ENCODE measurements around the gene EML4. TPM values are rescaled to one million over a fixed set of nuclear protein-coding genes. Genes with fewer than 3 reads are reported as not detected.

Gene EML4
- total RNA-seq, 1 experiment from 2014 or later: 61.1 TPM

- H3K36me3 ChIP-seq (replicated peaks; ENCODE audit: control insufficient read depth, insufficient read depth, low read length): peaks cover 2% of the 10 kb centered on the region
- no peak for DNase-seq
- H3K27me3 ChIP-seq (ENCODE audit: control insufficient read depth, insufficient read depth, low read length): no peaks in the 10 kb centered on the region
- H3K4me3 ChIP-seq (ENCODE audit: insufficient read depth, low read depth, low read length): no peak overlapping the region
Measured at GRCh38 chr2:42286268-42286946, 117.3 kb downstream of the EML4 start.

- Histone ChIP-seq H3K36me3 (replicated peaks; ENCODE audit: control insufficient read depth, insufficient read depth, low read length) (peaks cover 2% of the 10 kb centered on the region), H3K27me3 (ENCODE audit: control insufficient read depth, insufficient read depth, low read length) (no peaks in the 10 kb centered on the region), H3K4me3 (ENCODE audit: insufficient read depth, low read depth, low read length) (no peak overlapping the region)
- no peak for DNase-seq
Measured at GRCh38 chr2:42288811-42289210, 119.7 kb downstream of the EML4 start.

- no peak for DNase-seq
- Histone ChIP-seq H3K36me3 (replicated peaks; ENCODE audit: control insufficient read depth, insufficient read depth, low read length) (peaks cover 2% of the 10 kb centered on the region), H3K4me3 (ENCODE audit: insufficient read depth, low read depth, low read length) (no peak overlapping the region), H3K27me3 (ENCODE audit: control insufficient read depth, insufficient read depth, low read length) (no peaks in the 10 kb centered on the region)
Measured at GRCh38 chr2:42289222-42289621, 120.1 kb downstream of the EML4 start.

GRCh38 chr2:42290005-42290404 lies 120.9 kb downstream of the EML4 start:
- H3K4me3 ChIP-seq (ENCODE audit: insufficient read depth, low read depth, low read length): no peak overlapping the region
- no peaks in the 10 kb centered on the region for H3K27me3 ChIP-seq (ENCODE audit: control insufficient read depth, insufficient read depth, low read length)
- no peak for DNase-seq
- peaks cover 2% of the 10 kb centered on the region for H3K36me3 ChIP-seq (replicated peaks; ENCODE audit: control insufficient read depth, insufficient read depth, low read length)

- Histone ChIP-seq H3K4me3 (ENCODE audit: insufficient read depth, low read depth, low read length) (no peak overlapping the region), H3K36me3 (replicated peaks; ENCODE audit: control insufficient read depth, insufficient read depth, low read length) (peaks cover 6% of the 10 kb centered on the region; the same call in 1 of the 2 replicates), H3K27me3 (ENCODE audit: control insufficient read depth, insufficient read depth, low read length) (no peaks in the 10 kb centered on the region)
- DNase-seq: no peak
Measured at GRCh38 chr2:42293019-42293418, 123.9 kb downstream of the EML4 start.

GRCh38 chr2:42296226-42296625 lies 127.1 kb downstream of the EML4 start:
- no peaks in the 10 kb centered on the region for H3K27me3 ChIP-seq (ENCODE audit: control insufficient read depth, insufficient read depth, low read length)
- DNase-seq: no peak
- no peak overlapping the region for H3K4me3 ChIP-seq (ENCODE audit: insufficient read depth, low read depth, low read length)
- peaks cover 8% of the 10 kb centered on the region for H3K36me3 ChIP-seq (replicated peaks; ENCODE audit: control insufficient read depth, insufficient read depth, low read length)

- H3K4me3 ChIP-seq (ENCODE audit: insufficient read depth, low read depth, low read length): no peak overlapping the region
- H3K36me3 ChIP-seq (replicated peaks; ENCODE audit: control insufficient read depth, insufficient read depth, low read length): peaks cover 8% of the 10 kb centered on the region
- no peak for DNase-seq
- H3K27me3 ChIP-seq (ENCODE audit: control insufficient read depth, insufficient read depth, low read length): no peaks in the 10 kb centered on the region
Measured at GRCh38 chr2:42297322-42297936, 128.3 kb downstream of the EML4 start.

GRCh38 chr2:42298132-42298531 lies 129.0 kb downstream of the EML4 start:
- Histone ChIP-seq H3K4me3 (ENCODE audit: insufficient read depth, low read depth, low read length) (no peak overlapping the region), H3K27me3 (ENCODE audit: control insufficient read depth, insufficient read depth, low read length) (no peaks in the 10 kb centered on the region), H3K36me3 (replicated peaks; ENCODE audit: control insufficient read depth, insufficient read depth, low read length) (peaks cover 8% of the 10 kb centered on the region)
- DNase-seq: no peak

- Histone ChIP-seq H3K36me3 (replicated peaks; ENCODE audit: control insufficient read depth, insufficient read depth, low read length) (peaks cover 13% of the 10 kb centered on the region), H3K4me3 (ENCODE audit: insufficient read depth, low read depth, low read length) (no peak overlapping the region), H3K27me3 (ENCODE audit: control insufficient read depth, insufficient read depth, low read length) (no peaks in the 10 kb centered on the region)
- no peak for DNase-seq
Measured at GRCh38 chr2:42298996-42299754, 130.0 kb downstream of the EML4 start.

GRCh38 chr2:42300527-42300926 lies 131.4 kb downstream of the EML4 start:
- Histone ChIP-seq H3K27me3 (ENCODE audit: control insufficient read depth, insufficient read depth, low read length) (no peaks in the 10 kb centered on the region), H3K36me3 (replicated peaks; ENCODE audit: control insufficient read depth, insufficient read depth, low read length) (peaks cover 12% of the 10 kb centered on the region), H3K4me3 (ENCODE audit: insufficient read depth, low read depth, low read length) (no peak overlapping the region)
- DNase-seq: no peak

GRCh38 chr2:42303252-42303651 lies 134.1 kb downstream of the EML4 start:
- Histone ChIP-seq H3K36me3 (replicated peaks; ENCODE audit: control insufficient read depth, insufficient read depth, low read length) (peaks cover 7% of the 10 kb centered on the region), H3K4me3 (ENCODE audit: insufficient read depth, low read depth, low read length) (no peak overlapping the region), H3K27me3 (ENCODE audit: control insufficient read depth, insufficient read depth, low read length) (no peaks in the 10 kb centered on the region)
- no peak for DNase-seq

- Histone ChIP-seq H3K4me3 (ENCODE audit: insufficient read depth, low read depth, low read length) (no peak overlapping the region), H3K36me3 (replicated peaks; ENCODE audit: control insufficient read depth, insufficient read depth, low read length) (peaks cover 7% of the 10 kb centered on the region), H3K27me3 (ENCODE audit: control insufficient read depth, insufficient read depth, low read length) (no peaks in the 10 kb centered on the region)
- no peak for DNase-seq
Measured at GRCh38 chr2:42304059-42304713, 135.0 kb downstream of the EML4 start.

GRCh38 chr2:42307180-42307579 lies 138.0 kb downstream of the EML4 start:
- H3K36me3 ChIP-seq (replicated peaks; ENCODE audit: control insufficient read depth, insufficient read depth, low read length): peaks cover 5% of the 10 kb centered on the region
- no peak overlapping the region for H3K4me3 ChIP-seq (ENCODE audit: insufficient read depth, low read depth, low read length)
- H3K27me3 ChIP-seq (ENCODE audit: control insufficient read depth, insufficient read depth, low read length): no peaks in the 10 kb centered on the region
- no peak for DNase-seq

GRCh38 chr2:42309366-42309765 lies 140.2 kb downstream of the EML4 start:
- Histone ChIP-seq H3K36me3 (replicated peaks; ENCODE audit: control insufficient read depth, insufficient read depth, low read length) (no peaks in the 10 kb centered on the region; the same call in 1 of the 2 replicates), H3K4me3 (ENCODE audit: insufficient read depth, low read depth, low read length) (no peak overlapping the region), H3K27me3 (ENCODE audit: control insufficient read depth, insufficient read depth, low read length) (no peaks in the 10 kb centered on the region)
- DNase-seq: no peak
